Measurements from ENCODE around the gene MEDAG. TPM values are rescaled to one million over a fixed set of nuclear protein-coding genes. Genes with fewer than 3 reads are reported as not detected.

Gene MEDAG
- total RNA-seq, 3 donors from 2014 or later: 0.46 to 11.0 (median 8.9) TPM

- Histone ChIP-seq H3K4me3 (no peak overlapping the region), H3K4me1 (ENCODE audit: low read depth) (peaks cover 8% of the 10 kb centered on the region), H3K9me3 (no peaks in the 10 kb centered on the region), H3K36me3 (ENCODE audit: low read depth) (no peaks in the 10 kb centered on the region)
- intact Hi-C loops (cut with DNase I, micrococcal nuclease): no loop called here
- ATAC-seq: no peak
- DNase-seq: no peak
- no peak for TF ChIP-seq CTCF (IDR thresholded peaks at IDR 0.05)
Observed at GRCh38 chr13:30910676-30911075, 4.6 kb downstream of the MEDAG start.

- DNase-seq: no peak
- TF ChIP-seq CTCF (IDR thresholded peaks at IDR 0.05): no peak
- intact Hi-C loops (cut with DNase I, micrococcal nuclease): no loop called here
- no peaks in the 10 kb centered on the region for H3K36me3 ChIP-seq (ENCODE audit: low read depth)
- H3K4me1 ChIP-seq (ENCODE audit: low read depth): no peaks in the 10 kb centered on the region
- ATAC-seq: no peak
- H3K4me3 ChIP-seq: no peak overlapping the region
- H3K9me3 ChIP-seq: no peaks in the 10 kb centered on the region
Observed at GRCh38 chr13:30915691-30916541, 9.8 kb downstream of the MEDAG start.

GRCh38 chr13:30916991-30917390 is 10.9 kb downstream of the MEDAG start:
- Histone ChIP-seq H3K4me3 (no peak overlapping the region), H3K4me1 (ENCODE audit: low read depth) (no peaks in the 10 kb centered on the region), H3K36me3 (ENCODE audit: low read depth) (no peaks in the 10 kb centered on the region), H3K9me3 (no peaks in the 10 kb centered on the region)
- intact Hi-C loops (cut with DNase I, micrococcal nuclease): no loop called here
- DNase-seq (no peak), ATAC-seq (no peak)
- no peak for TF ChIP-seq CTCF (IDR thresholded peaks at IDR 0.05)

- H3K4me1 ChIP-seq (ENCODE audit: low read depth): no peaks in the 10 kb centered on the region
Observed at GRCh38 chr13:30918662-30919405, 12.8 kb downstream of the MEDAG start.

More at GRCh38 chr13:30918662-30919405, 12.8 kb downstream of the MEDAG start:
- no peak for ATAC-seq
- H3K4me3 ChIP-seq: no peak overlapping the region
- TF ChIP-seq CTCF (IDR thresholded peaks at IDR 0.05): no peak
- intact Hi-C loops (cut with DNase I, micrococcal nuclease): no loop called here
- no peaks in the 10 kb centered on the region for H3K36me3 ChIP-seq (ENCODE audit: low read depth)
- no peak for DNase-seq
- no peaks in the 10 kb centered on the region for H3K9me3 ChIP-seq
